ENCODE measurements around the gene DARS2.
"Not testable (repeated sequence)": the region's sequence is repeated elsewhere in the genome, so short reads cannot be mapped to it uniquely, and the experiment has no call there.

DARS2 gene

DNA sequence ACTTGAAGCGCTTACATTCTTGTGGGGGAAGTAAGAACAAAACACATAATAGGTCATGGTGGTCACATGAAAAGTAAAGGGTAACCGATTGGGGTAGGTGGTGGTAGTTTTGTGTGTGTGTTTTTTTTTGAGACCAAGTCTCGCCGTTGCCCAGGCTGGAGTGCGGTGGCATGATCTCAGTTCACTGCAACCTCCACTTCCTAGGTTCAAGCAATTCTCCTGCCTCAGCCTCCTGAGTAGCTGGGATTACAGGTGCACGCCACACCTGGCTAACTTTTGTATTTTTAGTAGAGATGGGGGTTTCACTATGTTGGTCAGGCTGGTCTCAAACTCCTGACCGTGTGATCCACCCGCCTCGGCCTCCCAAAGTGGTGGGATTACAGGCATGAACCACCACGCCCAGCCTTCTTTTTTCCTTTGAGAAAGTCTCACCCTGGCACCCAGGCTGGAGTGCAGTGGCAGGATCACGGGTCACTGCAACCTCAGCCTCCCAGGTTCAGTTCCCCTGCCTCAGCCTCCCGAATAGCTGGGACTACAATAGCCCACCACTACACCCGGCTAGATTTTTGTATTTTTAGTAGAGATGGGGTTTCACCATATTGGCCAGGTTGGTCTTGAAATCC, 37.8 kb downstream of the DARS2 start:
- not testable (repeated sequence) for DNase-seq

- DNase-seq = no peak
Observed at GRCh38 chr1:173862769-173863223, 38.3 kb downstream of the DARS2 start.

GRCh38 chr1:173863224-173864161, 39.0 kb downstream of the DARS2 start:
- no peak for DNase-seq

DNA sequence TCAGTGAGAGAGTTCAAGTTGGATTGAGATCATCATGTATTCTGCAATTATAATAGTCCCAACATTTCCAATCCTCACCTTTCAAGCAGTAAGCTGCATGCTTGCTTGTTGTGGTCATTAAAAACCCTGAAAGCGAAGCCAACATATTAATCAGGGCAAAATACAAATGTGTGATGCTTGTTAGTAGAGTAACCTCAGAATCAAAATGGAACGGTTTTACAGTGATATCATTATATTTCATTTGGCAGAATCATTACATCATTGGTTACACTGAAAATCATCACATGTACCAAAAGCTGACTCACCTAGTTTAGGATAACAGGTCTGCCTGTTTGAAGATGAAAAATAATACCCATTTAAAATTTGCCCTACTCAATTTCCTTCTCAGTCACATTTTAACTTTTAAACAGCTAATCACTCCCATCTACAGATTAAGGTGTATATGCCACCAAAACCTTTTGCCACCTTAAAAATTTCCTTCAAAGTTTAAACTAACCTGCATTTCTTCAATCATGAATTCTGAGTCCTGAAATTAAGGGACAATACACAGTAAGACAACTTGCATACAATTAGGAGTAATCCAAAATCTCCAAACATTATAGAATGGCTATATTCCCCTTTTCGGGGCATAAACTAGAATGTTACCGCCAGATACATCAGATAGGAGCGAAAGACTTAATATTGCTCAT, 39.9 kb downstream of the DARS2 start:
- DNase-seq = no peak

DNA sequence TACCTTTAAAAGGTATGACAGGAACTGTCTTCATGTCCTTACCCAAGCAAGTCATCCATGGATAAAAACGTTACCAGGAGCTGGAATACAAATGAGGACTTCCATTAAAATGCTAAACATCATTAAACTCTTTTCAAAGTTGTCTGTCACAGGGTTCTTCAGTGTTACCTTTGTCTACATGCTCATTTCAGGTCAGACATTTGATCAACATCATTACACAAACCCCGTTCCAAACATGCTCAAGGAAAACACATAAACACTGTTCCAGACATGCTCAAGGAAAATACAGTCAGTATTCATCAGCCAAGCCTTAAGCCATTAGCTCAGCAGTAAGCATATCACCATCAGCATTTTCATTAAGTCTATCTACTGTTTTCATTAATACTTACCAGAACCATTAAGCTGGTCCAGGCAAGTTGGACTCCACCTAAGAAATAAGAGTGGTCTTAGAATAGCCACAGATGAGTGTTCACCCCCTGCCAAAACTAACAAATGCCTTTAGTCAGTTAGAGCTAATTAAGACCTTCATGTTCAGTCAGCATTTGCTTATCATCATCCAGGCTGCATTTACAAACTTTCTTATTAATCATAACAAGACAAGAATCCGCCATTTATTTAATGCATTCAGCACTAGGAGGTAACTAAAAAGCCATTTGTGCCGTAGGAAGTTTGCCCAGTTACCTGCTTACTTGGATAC, 41.1 kb downstream of the DARS2 start:
- no peak for DNase-seq

GRCh38 chr1:173866413-173867115, 42.1 kb downstream of the DARS2 start:
- DNase-seq = no peak

DNA sequence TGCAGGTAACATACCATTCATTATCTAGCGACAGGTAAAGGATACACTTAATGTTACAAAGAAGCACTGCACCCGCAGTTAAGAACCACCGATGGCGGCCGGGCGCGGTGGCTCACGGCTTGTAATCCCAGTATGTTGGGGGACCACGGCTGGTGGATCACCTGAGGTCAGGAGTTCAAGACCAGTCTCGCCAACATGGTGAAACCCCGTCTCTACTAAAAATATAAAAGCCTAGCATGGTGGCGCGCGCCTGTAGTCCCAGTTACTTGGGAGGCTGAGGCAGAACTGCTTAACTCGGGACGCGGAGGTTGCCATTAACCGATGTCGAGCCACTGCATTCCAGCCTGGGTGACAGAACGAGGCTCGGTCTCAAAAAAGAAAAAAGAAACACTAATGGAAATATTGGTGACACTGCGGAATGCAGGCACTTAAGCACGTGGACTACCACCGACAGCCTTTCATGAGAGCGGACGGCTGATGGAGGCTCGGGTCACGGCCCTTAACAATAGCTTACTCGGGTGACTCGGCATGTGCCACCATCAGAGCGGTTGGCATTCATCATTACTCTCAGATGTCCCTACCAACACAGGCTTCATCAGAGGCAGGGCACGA, 42.8 kb downstream of the DARS2 start:
- no peak for DNase-seq

GRCh38 chr1:173867753-173868265, 43.3 kb downstream of the DARS2 start, which contains the start of gene GAS5:
TSS of gene GAS5 (minus strand) at chr1:173867989.
- DNase-seq = peak; percentile 100

GRCh38 chr1:173868266-173869020, 44.0 kb downstream of the DARS2 start, which contains the start of gene ZBTB37:
TSS of gene ZBTB37 (plus strand) at chr1:173868380. CDS start at chr1:173870226, 1,846 bp downstream.
- DNase-seq = peak; percentile 93

- DNase-seq = no peak
Observed at GRCh38 chr1:173869021-173869359, 44.5 kb downstream of the DARS2 start.

DNA sequence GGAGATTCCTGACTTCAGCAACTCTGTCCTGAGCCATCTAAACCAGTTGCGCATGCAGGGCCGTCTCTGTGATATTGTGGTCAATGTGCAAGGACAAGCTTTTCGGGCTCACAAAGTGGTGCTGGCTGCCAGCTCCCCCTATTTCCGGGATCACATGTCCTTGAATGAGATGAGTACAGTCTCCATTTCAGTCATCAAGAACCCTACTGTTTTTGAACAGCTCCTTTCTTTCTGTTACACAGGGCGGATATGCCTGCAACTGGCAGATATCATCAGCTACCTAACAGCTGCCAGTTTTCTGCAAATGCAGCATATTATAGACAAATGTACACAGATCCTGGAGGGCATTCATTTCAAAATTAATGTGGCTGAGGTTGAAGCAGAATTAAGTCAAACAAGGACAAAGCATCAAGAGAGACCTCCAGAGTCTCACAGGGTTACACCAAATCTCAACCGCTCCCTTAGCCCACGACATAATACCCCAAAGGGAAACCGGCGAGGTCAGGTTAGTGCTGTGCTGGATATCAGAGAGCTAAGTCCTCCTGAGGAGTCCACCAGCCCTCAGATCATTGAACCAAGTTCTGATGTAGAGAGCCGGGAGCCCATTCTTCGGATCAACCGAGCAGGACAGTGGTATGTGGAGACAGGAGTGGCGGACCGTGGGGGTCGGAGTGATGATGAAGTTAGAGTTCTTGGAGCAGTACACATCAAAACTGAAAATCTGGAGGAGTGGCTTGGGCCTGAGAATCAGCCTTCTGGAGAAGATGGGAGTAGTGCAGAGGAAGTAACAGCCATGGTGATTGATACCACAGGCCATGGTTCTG, 46.0 kb downstream of the DARS2 start:
- no peak for DNase-seq

DNA sequence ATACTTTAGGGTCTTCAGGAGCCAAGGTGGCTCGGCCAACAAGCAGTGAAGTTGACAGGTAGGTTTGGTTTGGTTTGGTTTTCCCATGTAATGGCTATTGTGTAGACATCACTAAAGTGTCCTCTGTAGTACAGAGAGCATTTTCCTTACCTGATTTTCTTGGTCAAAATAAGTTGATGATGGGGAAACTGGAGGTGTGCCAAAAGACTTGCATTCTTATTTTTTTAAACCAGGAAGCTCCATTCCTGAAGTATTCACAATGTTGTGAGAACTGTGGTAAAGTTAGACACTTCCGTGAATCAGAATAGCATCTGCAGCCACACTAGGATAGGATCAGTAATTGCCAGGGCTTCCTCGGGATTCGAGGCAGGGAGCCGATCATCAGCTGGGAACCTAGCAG, 46.6 kb downstream of the DARS2 start:
- DNase-seq = no peak

GRCh38 chr1:173871500-173871899, 47.0 kb downstream of the DARS2 start:
- DNase-seq = no peak

- DNase-seq = no peak
Observed at GRCh38 chr1:173876732-173877131, 52.3 kb downstream of the DARS2 start.

DNA sequence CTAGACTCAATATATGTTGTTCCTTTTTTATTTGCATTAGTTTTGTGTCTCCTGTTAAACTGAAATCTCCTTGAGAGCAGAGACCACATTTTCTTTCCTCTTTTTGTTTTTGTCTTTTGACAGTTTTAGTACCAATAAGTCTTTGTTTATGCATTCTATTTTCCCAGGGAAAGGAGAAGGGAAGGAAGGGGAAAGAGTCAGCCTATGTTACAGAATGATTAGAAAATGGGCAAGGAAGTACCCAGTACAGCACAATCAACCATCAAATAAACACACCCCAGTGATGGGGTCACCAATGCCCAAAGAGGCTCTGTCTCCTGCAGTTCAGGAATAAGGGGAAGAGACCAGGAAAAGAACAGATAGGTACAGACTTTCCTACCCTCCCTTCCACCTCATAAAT, 53.8 kb downstream of the DARS2 start:
- no peak for DNase-seq

GRCh38 chr1:173881117-173881516, 56.6 kb downstream of the DARS2 start:
- DNase-seq = not testable (repeated sequence)

GRCh38 chr1:173884701-173885100, 60.2 kb downstream of the DARS2 start:
- DNase-seq = no peak

GRCh38 chr1:173886746-173887611, 62.5 kb downstream of the DARS2 start:
- no peak for DNase-seq

DNA sequence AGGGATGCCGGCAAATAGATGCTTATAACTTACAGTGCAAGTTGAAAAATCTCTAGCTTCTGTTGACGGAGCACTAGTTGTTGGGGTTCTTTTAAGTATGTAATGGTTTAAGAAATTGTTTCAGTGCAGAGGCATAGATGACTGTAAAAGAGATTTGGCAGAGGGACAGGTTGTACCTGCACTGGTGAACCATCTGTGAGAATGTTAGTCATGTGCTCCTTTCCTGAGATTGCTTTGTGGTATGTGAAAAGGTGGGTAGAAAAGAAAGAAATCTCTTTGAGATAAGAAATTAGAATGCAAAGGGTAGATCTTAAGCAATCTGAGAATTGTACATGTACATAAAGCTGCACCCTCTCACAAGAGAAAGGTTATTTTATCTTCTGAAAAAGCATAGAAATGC, 63.2 kb downstream of the DARS2 start:
- no peak for DNase-seq
